Aorta (tissue), 5 donors: Measurements from ENCODE around the gene WBP1L. TPM values are rescaled to one million over a fixed set of nuclear protein-coding genes. Genes with fewer than 3 reads are reported as not detected.
A peak's percentile ranks its signal among the peaks of the same experiment; 100 is the strongest.

Source experiments
- ATAC-seq: fragments of 200-7000 bp; cut with Tn5 transposase; one replicate; pipeline ENCODE4 v1.9.1; 2022; ENCODE audit warnings: moderate library complexity; ENCODE audit not compliant: low FRiP score
- DNase-seq, 2 donors: peaks; one replicate each; pipeline ENCODE4 v3.0.0-alpha.2; 2020
- H3K27ac ChIP-seq, 2 donors: one replicate each; pipeline ENCODE4 v1.5.1; 2013; ENCODE audit warnings: low read length in 2 of 2, mild to moderate bottlenecking in 2 of 2, moderate library complexity in 2 of 2, control low read depth in 1 of 2, inconsistent platforms in 1 of 2, low read depth in 1 of 2
- H3K27me3 ChIP-seq, 2 donors: one replicate each; pipeline ENCODE4 v1.6.1; 2013; ENCODE audit warnings: control low read depth in 1 of 2, low read length in 1 of 2, mild to moderate bottlenecking in 1 of 2, moderate library complexity in 1 of 2; ENCODE audit not compliant: insufficient read depth in 2 of 2, control insufficient read depth in 1 of 2
- H3K36me3 ChIP-seq, 2 donors: one replicate each; pipeline ENCODE4 v1.6.1; 2013; ENCODE audit warnings: control low read depth in 1 of 2, low read length in 1 of 2, mild to moderate bottlenecking in 1 of 2; ENCODE audit not compliant: insufficient read depth in 2 of 2, control insufficient read depth in 1 of 2
- H3K4me1 ChIP-seq, 2 donors: one replicate each; pipeline ENCODE4 v1.6.1; 2013; ENCODE audit warnings: low read length in 2 of 2, control low read depth in 1 of 2, mild to moderate bottlenecking in 1 of 2, moderate library complexity in 1 of 2; ENCODE audit not compliant: insufficient read depth in 2 of 2, control insufficient read depth in 1 of 2
- H3K4me3 ChIP-seq, 2 donors: one replicate each; pipeline ENCODE4 v1.5.1; 2013; ENCODE audit warnings: low read length in 2 of 2, control low read depth in 1 of 2, mild to moderate bottlenecking in 1 of 2
- H3K9me3 ChIP-seq: one replicate; pipeline ENCODE4 v1.6.1; 2013; ENCODE audit warnings: mild to moderate bottlenecking, low read length; ENCODE audit not compliant: control insufficient read depth
- WGBS, 2 donors: extraction: QIAGEN DNeasy Blood & Tissue Kit; methylation state at CpG; one replicate each; pipeline ENCODE4 v1.1.7; 2013; 5-methylcytosine and 5-hydroxymethylcytosine counted together
- intact Hi-C, 2 donors: fragments of 100-400 bp; cut with DNase I; formaldehyde crosslinking; loops; one replicate each; pipeline versions ENCODE4 v1.14.2 to v1.15.0; 2022
- polyA plus RNA-seq, 2 donors: library from polyadenylated mRNA; stranded (reverse); fragments of 200-250 nt; gene quantifications; one replicate each; pipeline ENCODE4 v1.2.3, GENCODE V29; 2013
- total RNA-seq, 2 donors: library from RNA; stranded (reverse); fragmentation: NEBNext Ultra II Directional; extraction: Animal tissue kit (Norgen Biotek cat#: 25700); gene quantifications; one replicate each; pipeline ENCODE4 v1.2.1, GENCODE V29; 2021
- donor health status: healthy with polysubstance abuse.
- donor health status: Bipolar disorder and iron deficiency.
- donor health status: DM: no; HTN: no; CAD: no.
- donor health status: DM: no; HTN: no; CAD: no.
- donor health status: DM: yes; HTN: yes; CAD: no.

WBP1L gene
- total and polyA plus RNA-seq, 4 donors = 22.4 to 84.7 (median 61.4) TPM

DNA sequence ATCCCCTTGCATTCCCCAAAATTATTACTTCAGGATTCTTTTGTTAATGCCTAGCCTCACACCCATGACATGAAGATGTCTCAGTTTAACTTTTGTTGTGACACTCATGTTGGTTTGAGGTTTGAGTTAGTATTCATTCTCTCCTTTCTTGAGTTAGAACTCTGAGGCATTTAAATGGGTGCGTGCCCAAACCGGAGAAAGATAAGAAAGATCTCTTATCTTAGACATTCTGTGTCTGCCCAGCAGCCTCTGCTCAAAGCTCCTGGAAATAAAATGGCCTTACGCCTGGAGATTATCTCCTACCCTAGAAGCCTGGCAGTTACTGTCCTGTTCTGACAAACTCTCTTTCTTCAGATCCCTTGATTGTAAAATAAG, 26.3 kb downstream of the WBP1L start:
- intact Hi-C loops = no loop called here
- whole genome bisulfite sequencing, 2 donors = 36 to 50% methylated on average over 3 of the region's 3 CpGs
- Histone ChIP-seq H3K27me3 (no peaks in the 10 kb centered on the region), H3K4me3 (no peak overlapping the region), H3K36me3 (no peaks in the 10 kb centered on the region), H3K9me3 (no peaks in the 10 kb centered on the region), H3K4me1 (peaks cover 0 to 2% of the 10 kb centered on the region in 2 donors), H3K27ac (peak overlapping the region in 1 of 2 donors; percentile 11)
- DNase-seq = no peak
- no peak for ATAC-seq

DNA sequence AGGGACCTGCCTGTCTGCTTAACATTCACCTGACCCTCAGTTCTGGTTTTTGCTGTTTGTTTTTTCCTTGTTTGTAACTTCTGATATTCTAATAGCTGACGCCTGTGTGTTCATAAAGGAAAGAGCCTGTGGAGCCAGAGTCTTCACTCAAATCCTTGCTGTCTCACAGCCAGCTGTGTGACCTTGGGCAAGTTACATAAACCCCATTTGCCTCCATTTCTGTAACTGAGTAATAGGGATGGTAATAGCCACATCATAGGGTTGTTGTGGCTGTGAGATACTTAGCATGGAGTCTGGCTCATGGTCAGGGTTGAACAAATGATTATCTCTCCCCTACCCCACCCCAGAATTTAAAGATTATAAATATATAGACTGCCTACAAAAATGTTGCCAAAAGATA, 27.0 kb downstream of the WBP1L start:
- no peak overlapping the region for H3K27ac ChIP-seq
- H3K36me3 ChIP-seq = no peaks in the 10 kb centered on the region
- 81 to 83% methylated on average over 1 of the region's 1 CpG for WGBS, 2 donors
- no peak for ATAC-seq
- DNase-seq = no peak
- H3K9me3 ChIP-seq = no peaks in the 10 kb centered on the region
- H3K4me3 ChIP-seq = no peak overlapping the region
- H3K27me3 ChIP-seq = no peaks in the 10 kb centered on the region
- H3K4me1 ChIP-seq = peaks cover 0 to 2% of the 10 kb centered on the region in 2 donors
- intact Hi-C loops = no loop called here

GRCh38 chr10:102773320-102773719, 29.6 kb downstream of the WBP1L start:
- intact Hi-C loops = no loop called here
- no peak for DNase-seq
- ATAC-seq = no peak
- Histone ChIP-seq H3K9me3 (no peaks in the 10 kb centered on the region), H3K27ac (peak overlapping the region in 1 of 2 donors; percentile 1), H3K27me3 (no peaks in the 10 kb centered on the region), H3K4me1 (peaks cover 0 to 2% of the 10 kb centered on the region in 2 donors), H3K4me3 (no peak overlapping the region), H3K36me3 (no peaks in the 10 kb centered on the region)
- 29 to 31% methylated on average over 1 of the region's 1 CpG for WGBS, 2 donors

DNA sequence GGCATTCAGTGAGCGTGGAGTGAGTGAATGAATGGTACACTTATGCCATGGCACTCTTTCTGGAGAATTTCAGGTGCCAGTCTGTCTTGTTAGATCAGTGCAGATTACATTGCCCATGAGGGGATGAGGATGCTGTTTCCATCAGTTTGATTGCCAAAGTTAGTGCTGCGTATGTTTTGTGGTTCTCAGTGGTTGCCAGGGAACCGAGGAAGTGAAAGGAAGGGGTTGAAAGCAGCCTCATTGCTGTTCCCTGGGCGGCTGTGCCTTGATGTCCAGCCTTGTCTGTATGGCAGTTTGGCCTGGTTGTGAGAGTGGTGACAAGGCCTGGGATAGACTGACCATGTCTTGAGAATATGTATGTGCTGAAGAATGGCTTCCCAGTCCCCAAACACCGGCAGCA, 30.2 kb downstream of the WBP1L start:
- intact Hi-C loops = loop anchor here in 1 of 2 donors (2.0 kb wide), 1 partner anchor 15 kb away; no protein-coding TSS in a partner anchor
- H3K27ac ChIP-seq = peak overlapping the region; percentile 45 to 97
- no peaks in the 10 kb centered on the region for H3K9me3 ChIP-seq
- 56 to 68% methylated on average over 5 of the region's 5 CpGs for WGBS, 2 donors
- no peak overlapping the region for H3K4me3 ChIP-seq
- H3K36me3 ChIP-seq = no peaks in the 10 kb centered on the region
- ATAC-seq = peak; percentile 6
- peak in 1 of 2 donors; percentile 79 for DNase-seq
- H3K4me1 ChIP-seq = peaks cover 0 to 3% of the 10 kb centered on the region in 2 donors
- no peaks in the 10 kb centered on the region for H3K27me3 ChIP-seq

- no peaks in the 10 kb centered on the region for H3K9me3 ChIP-seq
- peak overlapping the region; percentile 97 to 100 for H3K27ac ChIP-seq
- H3K36me3 ChIP-seq = no peaks in the 10 kb centered on the region
- H3K4me3 ChIP-seq = no peak overlapping the region
- peaks cover 0 to 6% of the 10 kb centered on the region in 2 donors for H3K4me1 ChIP-seq
- DNase-seq (peak; percentile 81 to 82), ATAC-seq (peak; percentile 82)
- 1 to 5% methylated on average over 16 of the region's 16 CpGs for WGBS, 2 donors
- intact Hi-C loops = loop anchor here (2.0 to 5.0 kb wide), 3 partner anchors 17 to 42 kb away; partner anchors contain the start of gene WBP1L (in 2 of the 2)
- H3K27me3 ChIP-seq = no peaks in the 10 kb centered on the region
These were observed 31.6 kb downstream of the WBP1L start for GRCh38 chr10:102775201-102775934.

GRCh38 chr10:102775935-102776669, 32.4 kb downstream of the WBP1L start:
- peak overlapping the region; percentile 14 to 38 for H3K4me3 ChIP-seq
- no peaks in the 10 kb centered on the region for H3K27me3 ChIP-seq
- no peaks in the 10 kb centered on the region for H3K9me3 ChIP-seq
- intact Hi-C loops = loop anchor here (2.0 to 5.0 kb wide), 3 partner anchors 17 to 41 kb away; partner anchors contain the start of gene WBP1L (in 2 of the 2)
- no peaks in the 10 kb centered on the region for H3K36me3 ChIP-seq
- peak overlapping the region; percentile 97 to 100 for H3K27ac ChIP-seq
- 2 to 3% methylated on average over 17 of the region's 17 CpGs for WGBS, 2 donors
- H3K4me1 ChIP-seq = peaks cover 4 to 6% of the 10 kb centered on the region in 2 donors
- DNase-seq (peak; percentile 90 to 93), ATAC-seq (peak; percentile 85)

DNA sequence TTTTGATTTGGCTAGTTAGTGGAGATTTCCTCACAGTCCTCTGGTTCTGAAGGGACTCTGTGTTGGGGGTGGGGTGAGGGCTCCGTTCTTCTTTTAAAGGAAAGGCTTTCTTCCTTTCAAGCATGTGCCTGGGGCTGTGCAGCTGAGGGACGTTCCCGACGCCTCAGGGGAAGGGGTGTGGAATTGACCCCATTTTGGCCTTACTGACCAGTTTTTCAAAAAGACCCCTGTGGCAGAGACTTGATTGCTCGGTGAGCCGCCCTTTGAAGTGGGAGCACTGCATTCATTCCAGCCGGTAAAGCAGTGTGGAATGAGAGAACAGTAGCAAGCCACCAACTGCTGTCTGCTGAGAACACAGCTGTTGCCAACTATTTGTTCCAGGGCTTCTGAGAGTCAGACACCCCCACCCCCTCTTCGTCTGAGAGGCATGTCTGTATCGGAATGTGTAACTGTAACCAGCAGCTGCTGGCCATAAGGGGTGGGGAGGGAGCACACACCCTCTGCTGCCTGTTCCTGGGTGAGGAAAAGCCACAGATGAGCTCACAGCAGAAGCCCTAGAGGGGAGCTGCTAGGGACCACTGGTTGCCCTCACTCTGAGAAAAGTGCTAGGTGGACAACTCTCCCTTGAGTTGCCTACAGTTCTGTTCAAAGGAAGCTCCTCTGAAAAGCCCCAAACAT, 33.2 kb downstream of the WBP1L start:
- Histone ChIP-seq H3K27ac (peak overlapping the region; percentile 97 to 100), H3K27me3 (no peaks in the 10 kb centered on the region), H3K9me3 (no peaks in the 10 kb centered on the region), H3K4me1 (peaks cover 6 to 7% of the 10 kb centered on the region in 2 donors), H3K4me3 (peak overlapping the region; percentile 14 to 38), H3K36me3 (no peaks in the 10 kb centered on the region)
- ATAC-seq (peak; percentile 68), DNase-seq (peak; percentile 87 to 89)
- intact Hi-C loops = loop anchor here (5.0 kb wide), 2 partner anchors 35 to 40 kb away; partner anchors contain the start of gene WBP1L (in 2 of the 2)
- WGBS, 2 donors = 1 to 4% methylated on average over 9 of the region's 9 CpGs

DNA sequence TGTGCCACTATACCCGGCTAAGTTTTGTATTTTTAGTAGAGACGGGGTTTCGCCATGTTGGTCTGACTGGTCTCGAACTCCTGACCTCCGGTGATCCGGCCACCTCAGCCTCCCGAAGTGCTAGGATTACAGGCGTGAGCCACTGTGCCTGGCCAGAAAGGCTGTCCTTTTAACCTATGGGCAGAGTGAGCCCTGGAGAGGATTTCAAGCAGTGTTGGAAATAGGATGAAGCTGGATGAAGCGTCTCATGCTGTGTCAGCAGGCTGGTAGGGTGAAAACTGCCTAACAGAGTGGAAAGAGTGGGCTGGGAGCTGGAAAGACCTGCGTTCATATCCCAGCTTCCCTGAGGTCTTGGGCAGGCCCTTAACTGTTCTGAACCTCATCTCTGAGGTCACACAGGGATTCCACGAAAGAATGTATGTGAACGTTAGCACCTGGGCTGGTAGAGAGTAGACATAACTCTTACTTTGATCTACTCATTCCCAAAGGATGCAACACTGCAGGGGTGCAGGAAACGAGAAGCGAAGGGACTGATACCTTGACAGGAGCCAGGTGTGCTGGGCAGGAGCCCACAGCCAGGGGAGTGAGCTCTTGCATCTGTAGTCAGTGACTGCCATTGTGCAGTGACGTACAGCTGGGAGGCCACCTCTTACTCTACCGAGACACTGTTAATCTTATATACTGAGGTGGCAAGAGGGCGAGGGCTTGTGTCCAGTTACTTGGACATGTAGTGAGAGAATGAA, 34.1 kb downstream of the WBP1L start:
- 55 to 56% methylated on average over 17 of the region's 17 CpGs for WGBS, 2 donors
- intact Hi-C loops = loop anchor here (5.0 kb wide), 2 partner anchors 36 to 39 kb away; partner anchors contain the start of gene WBP1L (in 2 of the 2)
- no peak for ATAC-seq
- DNase-seq = no peak
- no peak overlapping the region for H3K4me3 ChIP-seq
- peaks cover 6 to 7% of the 10 kb centered on the region in 2 donors for H3K4me1 ChIP-seq
- H3K27me3 ChIP-seq = no peaks in the 10 kb centered on the region
- H3K27ac ChIP-seq = peak overlapping the region; percentile 22 to 92
- H3K36me3 ChIP-seq = no peaks in the 10 kb centered on the region
- H3K9me3 ChIP-seq = no peaks in the 10 kb centered on the region
